ENCODE data around the gene KERA. TPM values are rescaled to one million over a fixed set of nuclear protein-coding genes. Genes with fewer than 3 reads are reported as not detected.

Gene KERA
- total RNA-seq, 1 experiment from 2014 or later, result not detected

- Histone ChIP-seq H3K4me2 (ENCODE audit: insufficient read depth, insufficient read length, low read length) (no peak overlapping the region), H3K9me3 (ENCODE audit: control insufficient read depth, low read depth, low read length) (no peaks in the 10 kb centered on the region), H3K27ac (ENCODE audit: insufficient read length, low read depth, low read length) (no peak overlapping the region)
Measured at GRCh38 chr12:91023326-91024004, 34.4 kb downstream of the KERA start.

More at GRCh38 chr12:91023326-91024004, 34.4 kb downstream of the KERA start:
- H2BK15ac ChIP-seq (ENCODE audit: low read depth, low read length), result no peak overlapping the region
- no peak overlapping the region for H2AK5ac ChIP-seq (ENCODE audit: insufficient read length, low read length)
- H3K4me1 Mint-ChIP-seq, result no peaks in the 10 kb centered on the region
- no peaks in the 10 kb centered on the region for H3K79me1 ChIP-seq (ENCODE audit: insufficient read depth, low read depth, low read length, poor library complexity, severe bottlenecking)
- H3K27ac Mint-ChIP-seq, result no peak overlapping the region
- no peak overlapping the region for H3T11ph ChIP-seq (ENCODE audit: low read length)
- no peak overlapping the region for H3K4ac ChIP-seq (ENCODE audit: low read depth, low read length)
- H4K91ac ChIP-seq (ENCODE audit: insufficient read length, low read depth, low read length), result no peak overlapping the region
- H3K4me3 Mint-ChIP-seq, result no peak overlapping the region
- no peaks in the 10 kb centered on the region for H3K23me2 ChIP-seq (ENCODE audit: insufficient read length, low read depth, low read length, poor library complexity, severe bottlenecking)
- no peaks in the 10 kb centered on the region for H3K4me1 ChIP-seq (ENCODE audit: insufficient read depth, low read length)
- WGBS (ENCODE audit: extremely low coverage, insufficient read length, low lambda C conversion rate), result no CpG with 5 or more reads among the region's 1 CpG
- no peaks in the 10 kb centered on the region for H3K36me3 Mint-ChIP-seq (ENCODE audit: insufficient read depth in 1 of 3, low read depth in 3 of 3)
- H2AFZ ChIP-seq (ENCODE audit: low read length), result no peak overlapping the region
- H2BK20ac ChIP-seq (ENCODE audit: low read depth, low read length, poor library complexity, severe bottlenecking), result no peak overlapping the region
- no peaks in the 10 kb centered on the region for H3K27me3 ChIP-seq (ENCODE audit: insufficient read depth, low read length)
- no peak overlapping the region for H4K8ac ChIP-seq (replicated peaks; ENCODE audit: insufficient read length, low read depth, low read length)
- no peaks in the 10 kb centered on the region for H4K20me1 ChIP-seq (ENCODE audit: control insufficient read depth, insufficient read depth, insufficient read length)
- no peaks in the 10 kb centered on the region for H3K79me2 ChIP-seq (ENCODE audit: insufficient read depth, low read length)
- no peak overlapping the region for H4K5ac ChIP-seq (ENCODE audit: insufficient read length, low read depth, low read length)
- no peak overlapping the region for H3K9ac ChIP-seq (ENCODE audit: extremely low read depth, insufficient read length, low read length)
- H3K14ac ChIP-seq (ENCODE audit: insufficient read depth, low read length), result no peak overlapping the region
- no peak overlapping the region for H2BK12ac ChIP-seq (ENCODE audit: insufficient read length, low read depth, low read length)
- DNase-seq, result no peak
- no peak overlapping the region for H2BK5ac ChIP-seq (ENCODE audit: insufficient read length, low read length)
- H3K27me3 Mint-ChIP-seq (ENCODE audit: low read depth), result no peaks in the 10 kb centered on the region
- no peak overlapping the region for H2BK120ac ChIP-seq (ENCODE audit: low read depth, low read length, poor library complexity, severe bottlenecking)
- H3K56ac ChIP-seq (ENCODE audit: insufficient read length, low read depth, low read length), result no peak overlapping the region
- no peak overlapping the region for H3K18ac ChIP-seq (ENCODE audit: insufficient read length, low read depth, low read length)
- no peak overlapping the region for H3K23ac ChIP-seq (ENCODE audit: insufficient read length, low read depth, low read length)
- no peak for TF ChIP-seq CTCF (conservative IDR thresholded peaks at IDR 0.05)
- no peaks in the 10 kb centered on the region for H3K9me3 Mint-ChIP-seq

Data from H9 (cell line).